Measurements from ENCODE around the gene DAPK1. TPM values are rescaled to one million over a fixed set of nuclear protein-coding genes. Genes with fewer than 3 reads are reported as not detected.

DAPK1 gene
- total RNA-seq, 1 donor: 8.6 TPM

DNA sequence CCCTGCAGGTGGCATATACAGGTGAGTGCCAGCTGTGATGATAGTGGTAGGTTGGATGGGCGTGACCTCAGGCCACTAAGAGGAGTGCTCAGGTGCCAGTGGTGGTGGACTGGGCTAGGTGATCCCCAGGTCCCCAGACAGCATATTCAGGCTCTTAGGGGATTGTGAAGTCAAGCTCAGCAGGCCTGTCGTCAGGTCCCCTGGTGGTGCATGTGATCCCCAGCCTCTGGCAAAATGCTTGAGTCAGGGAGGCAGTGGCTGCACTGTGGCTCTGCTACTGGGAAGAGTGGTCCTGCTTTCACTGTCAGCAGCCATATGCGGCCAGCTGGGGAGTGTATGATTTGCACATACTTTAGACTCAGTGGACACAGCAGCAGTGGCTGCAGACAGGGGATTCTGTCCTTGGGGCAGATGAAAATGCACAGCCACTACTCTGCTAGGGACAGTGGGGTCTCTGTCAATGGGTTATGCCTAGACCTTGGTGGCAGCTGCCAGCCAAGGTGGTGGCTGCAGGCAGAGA lies 196.6 kb downstream of the DAPK1 start:
- TF ChIP-seq, protein P1, sequence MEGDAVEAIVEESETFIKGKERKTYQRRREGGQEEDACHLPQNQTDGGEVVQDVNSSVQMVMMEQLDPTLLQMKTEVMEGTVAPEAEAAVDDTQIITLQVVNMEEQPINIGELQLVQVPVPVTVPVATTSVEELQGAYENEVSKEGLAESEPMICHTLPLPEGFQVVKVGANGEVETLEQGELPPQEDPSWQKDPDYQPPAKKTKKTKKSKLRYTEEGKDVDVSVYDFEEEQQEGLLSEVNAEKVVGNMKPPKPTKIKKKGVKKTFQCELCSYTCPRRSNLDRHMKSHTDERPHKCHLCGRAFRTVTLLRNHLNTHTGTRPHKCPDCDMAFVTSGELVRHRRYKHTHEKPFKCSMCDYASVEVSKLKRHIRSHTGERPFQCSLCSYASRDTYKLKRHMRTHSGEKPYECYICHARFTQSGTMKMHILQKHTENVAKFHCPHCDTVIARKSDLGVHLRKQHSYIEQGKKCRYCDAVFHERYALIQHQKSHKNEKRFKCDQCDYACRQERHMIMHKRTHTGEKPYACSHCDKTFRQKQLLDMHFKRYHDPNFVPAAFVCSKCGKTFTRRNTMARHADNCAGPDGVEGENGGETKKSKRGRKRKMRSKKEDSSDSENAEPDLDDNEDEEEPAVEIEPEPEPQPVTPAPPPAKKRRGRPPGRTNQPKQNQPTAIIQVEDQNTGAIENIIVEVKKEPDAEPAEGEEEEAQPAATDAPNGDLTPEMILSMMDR (IDR thresholded peaks at IDR 0.05; ENCODE audit: insufficient read depth, low read depth, low read length): no peak
- no peak overlapping the region for H3K4me3 ChIP-seq (ENCODE audit: low read depth, low read length)

DNA sequence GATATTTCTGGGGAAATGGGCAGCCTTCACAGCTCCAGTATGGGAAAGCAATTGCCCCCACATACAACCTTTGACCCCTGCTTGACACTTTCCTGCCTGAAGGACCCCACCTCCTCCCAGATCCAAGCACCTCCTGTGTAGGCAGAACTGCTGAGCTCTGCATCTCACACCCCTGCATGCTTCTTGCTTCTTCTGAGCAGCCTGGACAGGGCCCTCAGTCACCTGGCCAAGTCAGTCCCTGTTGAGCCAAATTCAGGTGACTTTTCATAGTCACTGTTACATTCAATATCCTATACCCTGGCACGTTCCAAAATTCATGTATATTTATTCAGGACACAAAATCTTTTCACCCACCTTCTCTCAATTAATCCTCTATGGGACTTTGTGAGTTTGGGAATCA lies 197.9 kb downstream of the DAPK1 start:
- TF ChIP-seq, protein P1 (IDR thresholded peaks at IDR 0.05; ENCODE audit: insufficient read depth, low read depth, low read length): no peak
- no peak overlapping the region for H3K4me3 ChIP-seq (ENCODE audit: low read depth, low read length)
- DNase-seq (ENCODE audit: low read depth): no peak

More for the DNA sequence above, 196.6 kb downstream of the DAPK1 start:
- no peak for DNase-seq (ENCODE audit: low read depth)

DNA sequence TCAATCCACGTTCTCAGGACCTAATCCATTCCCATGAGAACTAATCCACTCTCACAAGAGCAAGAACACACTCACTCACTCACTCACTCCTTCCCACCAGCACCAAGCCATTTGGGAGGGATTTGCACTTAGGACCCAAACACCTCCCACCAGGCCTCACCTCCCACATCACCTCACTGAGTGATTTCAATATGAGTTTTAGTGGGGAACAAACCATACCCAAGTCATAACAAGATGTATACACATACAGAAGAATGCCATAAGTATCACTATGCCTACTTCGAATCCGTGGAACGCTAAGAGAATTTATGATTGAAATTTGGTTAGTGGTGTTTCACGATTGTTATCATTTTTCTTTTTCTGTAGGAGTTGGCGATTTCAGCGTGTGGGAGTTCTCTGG lies 199.0 kb downstream of the DAPK1 start:
- no peak overlapping the region for H3K4me3 ChIP-seq (ENCODE audit: low read depth, low read length)
- TF ChIP-seq, protein P1 (IDR thresholded peaks at IDR 0.05; ENCODE audit: insufficient read depth, low read depth, low read length): no peak
- no peak for DNase-seq (ENCODE audit: low read depth)

DNA sequence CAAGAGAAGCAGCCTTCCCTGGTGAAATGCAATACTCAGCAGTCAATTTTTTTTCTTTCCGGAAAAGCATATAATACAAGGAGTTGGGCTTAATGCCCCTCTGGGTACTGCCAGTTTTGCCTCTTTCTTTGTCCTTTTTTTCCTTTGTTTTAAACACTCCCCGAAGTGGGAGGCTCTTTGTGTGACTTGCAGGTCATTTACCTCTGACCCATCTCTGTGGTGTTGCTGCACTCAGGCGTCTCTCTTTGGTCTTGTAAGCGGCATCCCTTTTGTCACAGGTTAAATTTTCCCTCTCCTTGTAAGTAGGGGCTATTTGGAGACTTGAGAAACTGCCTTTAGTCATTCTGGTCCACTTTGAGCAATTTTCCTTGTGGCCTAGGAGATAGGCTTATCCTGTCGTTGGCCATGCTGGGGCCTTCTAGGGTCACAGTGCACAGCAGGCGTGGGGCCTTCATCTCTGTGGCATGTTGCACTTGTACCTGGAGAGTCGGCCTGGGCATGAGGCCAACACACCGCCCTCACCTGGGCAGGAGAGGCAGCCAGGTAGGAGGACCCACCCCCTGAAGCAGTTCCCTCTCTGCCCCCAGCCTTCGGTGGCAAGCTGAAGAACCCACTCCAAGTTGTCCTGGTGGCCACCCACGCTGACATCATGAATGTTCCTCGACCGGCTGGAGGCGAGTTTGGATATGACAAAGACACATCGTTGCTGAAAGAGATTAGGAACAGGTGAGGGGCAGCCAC lies 200.6 kb downstream of the DAPK1 start:
- no peak for DNase-seq (ENCODE audit: low read depth)
- TF ChIP-seq, protein P1 (IDR thresholded peaks at IDR 0.05; ENCODE audit: insufficient read depth, low read depth, low read length): no peak
- no peak overlapping the region for H3K4me3 ChIP-seq (ENCODE audit: low read depth, low read length)

DNA sequence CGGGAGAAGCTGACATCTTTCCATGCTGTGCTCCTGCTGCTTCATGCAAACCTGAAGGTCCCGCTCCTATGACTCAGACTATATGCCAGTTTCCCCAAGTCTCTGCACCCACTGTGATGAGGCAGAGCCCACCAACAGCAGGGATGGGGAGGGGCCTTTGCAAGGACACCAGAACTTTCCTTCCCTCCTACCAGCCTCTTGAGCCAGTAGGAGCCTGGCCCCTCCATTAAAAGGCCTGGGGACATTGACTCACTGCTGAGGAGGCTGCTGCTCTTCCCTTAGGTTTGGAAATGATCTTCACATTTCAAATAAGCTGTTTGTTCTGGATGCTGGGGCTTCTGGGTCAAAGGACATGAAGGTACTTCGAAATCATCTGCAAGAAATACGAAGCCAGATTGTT lies 202.2 kb downstream of the DAPK1 start:
- H3K4me3 ChIP-seq (ENCODE audit: low read depth, low read length): no peak overlapping the region
- TF ChIP-seq, protein P1 (IDR thresholded peaks at IDR 0.05; ENCODE audit: insufficient read depth, low read depth, low read length): no peak
- no peak for DNase-seq (ENCODE audit: low read depth)

DNA sequence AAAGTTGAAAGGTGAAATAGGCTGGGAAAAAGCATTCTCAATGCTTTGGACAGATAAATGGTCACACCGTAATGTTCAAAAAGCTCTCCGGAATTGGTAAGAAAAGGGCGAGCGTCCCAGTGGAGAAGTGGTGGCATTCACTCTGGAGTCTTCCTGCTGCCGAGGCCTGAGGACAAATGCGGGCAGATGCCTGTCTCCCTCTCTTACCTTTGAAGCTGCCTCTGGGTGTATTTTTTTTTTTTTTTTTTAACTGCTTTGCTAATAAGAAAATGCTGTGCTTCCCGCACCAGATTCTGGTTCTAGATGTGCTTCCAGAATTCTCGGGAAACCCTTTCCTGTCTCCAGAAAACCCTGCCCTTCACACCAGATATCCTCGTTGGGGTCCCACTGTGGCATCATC lies 203.8 kb downstream of the DAPK1 start:
- H3K4me3 ChIP-seq (ENCODE audit: low read depth, low read length): no peak overlapping the region
- no peak for DNase-seq (ENCODE audit: low read depth)
- TF ChIP-seq, protein P1 (IDR thresholded peaks at IDR 0.05; ENCODE audit: insufficient read depth, low read depth, low read length): no peak
